Ishikawa (cell line): ENCODE data around the gene DDRGK1.

Experiments
- CEBPB ChIP-seq: IDR thresholded peaks from 2 replicates; pipeline ENCODE4 v1.6.1; 2012
- CREB1 ChIP-seq: IDR thresholded peaks from 2 replicates; pipeline ENCODE4 v1.6.1; 2012; ENCODE audit warnings: low read depth
- EGR1 ChIP-seq: IDR thresholded peaks from 2 replicates; pipeline ENCODE4 v1.6.1; 2012
- EP300 ChIP-seq: IDR thresholded peaks from 2 replicates; pipeline ENCODE4 v1.6.1; 2012; ENCODE audit warnings: borderline replicate concordance
- FOXM1 ChIP-seq: IDR thresholded peaks from 2 replicates; pipeline ENCODE4 v1.6.1; 2012; ENCODE audit warnings: low read depth, borderline replicate concordance
- MAX ChIP-seq: IDR thresholded peaks from 2 replicates; pipeline ENCODE4 v1.6.1; 2012
- NFIC ChIP-seq: IDR thresholded peaks from 2 replicates; pipeline ENCODE4 v1.6.1; 2012
- RAD21 ChIP-seq: IDR thresholded peaks from 2 replicates; pipeline ENCODE4 v1.6.1; 2012; ENCODE audit warnings: low read depth
- REST ChIP-seq: IDR thresholded peaks from 2 replicates; pipeline ENCODE4 v1.6.1; 2012; ENCODE audit warnings: low read depth, mild to moderate bottlenecking
- TAF1 ChIP-seq: IDR thresholded peaks from 2 replicates; pipeline ENCODE4 v1.6.1; 2012; ENCODE audit warnings: low read depth, mild to moderate bottlenecking
- TCF12 ChIP-seq: IDR thresholded peaks from 2 replicates; pipeline ENCODE4 v1.6.1; 2012; ENCODE audit warnings: low read depth
- TEAD4 ChIP-seq: IDR thresholded peaks from 2 replicates; pipeline ENCODE4 v1.6.1; 2012
- USF1 ChIP-seq: IDR thresholded peaks from 2 replicates; pipeline ENCODE4 v1.6.1; 2012
- YY1 ChIP-seq: IDR thresholded peaks from 2 replicates; pipeline ENCODE4 v1.6.1; 2012; ENCODE audit warnings: low read depth
- ZBTB7A ChIP-seq: IDR thresholded peaks from 2 replicates; pipeline ENCODE4 v1.6.1; 2012; ENCODE audit warnings: low read depth

DDRGK1 gene

GRCh38 chr20:3245156-3245555 is 40.7 kb upstream of the DDRGK1 start:
- TF ChIP-seq TAF1 = no peak
- TF ChIP-seq EP300 = no peak
- TF ChIP-seq CEBPB = no peak
- no peak for TF ChIP-seq EGR1
- TF ChIP-seq FOXM1 = no peak

- TF ChIP-seq MAX (no peak), ZBTB7A (no peak), TEAD4 (no peak), NFIC (no peak), RAD21 (no peak)
Measured at GRCh38 chr20:3244613-3245012, 40.1 kb upstream of the DDRGK1 start.

- no peak for TF ChIP-seq USF1
- no peak for TF ChIP-seq EGR1
- TF ChIP-seq ZBTB7A = no peak
- no peak for TF ChIP-seq EP300
- TF ChIP-seq MAX = no peak
- no peak for TF ChIP-seq CEBPB
- TF ChIP-seq YY1 = no peak
- no peak for TF ChIP-seq CREB1
- TF ChIP-seq NFIC = no peak
- TF ChIP-seq FOXM1 = no peak
- no peak for TF ChIP-seq TCF12
- TF ChIP-seq TEAD4 = no peak
- no peak for TF ChIP-seq RAD21
- TF ChIP-seq REST = no peak
- no peak for TF ChIP-seq TAF1
Measured at GRCh38 chr20:3243718-3244358, 39.4 kb upstream of the DDRGK1 start.

DNA sequence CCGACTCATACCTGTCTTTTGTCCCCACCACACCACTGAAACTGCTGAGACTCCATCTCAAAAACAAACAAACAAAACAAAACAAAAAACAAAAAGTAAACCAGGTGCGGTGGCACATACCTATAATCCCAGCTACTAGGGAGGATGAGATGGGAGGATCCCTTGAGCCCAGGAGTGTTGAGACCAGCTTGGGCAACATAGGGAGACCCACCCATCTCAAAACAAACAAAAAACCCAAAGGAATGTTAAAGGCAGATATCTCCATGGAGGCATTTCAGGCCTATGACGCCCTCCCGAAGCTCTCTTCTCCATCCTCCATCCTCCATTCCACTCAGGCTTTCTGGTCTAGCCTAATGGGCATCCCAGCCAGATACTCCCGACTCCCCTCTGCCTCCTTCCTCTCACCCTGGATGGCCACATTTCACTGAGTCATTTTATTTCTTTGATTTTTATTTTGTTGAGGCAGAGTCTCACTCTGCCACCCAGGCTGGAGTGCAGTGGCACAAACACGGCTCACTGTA is 37.8 kb upstream of the DDRGK1 start:
- TF ChIP-seq TAF1 = no peak
- no peak for TF ChIP-seq FOXM1
- TF ChIP-seq CREB1 = no peak
- no peak for TF ChIP-seq YY1
- TF ChIP-seq USF1 = no peak
- TF ChIP-seq ZBTB7A = no peak

DNA sequence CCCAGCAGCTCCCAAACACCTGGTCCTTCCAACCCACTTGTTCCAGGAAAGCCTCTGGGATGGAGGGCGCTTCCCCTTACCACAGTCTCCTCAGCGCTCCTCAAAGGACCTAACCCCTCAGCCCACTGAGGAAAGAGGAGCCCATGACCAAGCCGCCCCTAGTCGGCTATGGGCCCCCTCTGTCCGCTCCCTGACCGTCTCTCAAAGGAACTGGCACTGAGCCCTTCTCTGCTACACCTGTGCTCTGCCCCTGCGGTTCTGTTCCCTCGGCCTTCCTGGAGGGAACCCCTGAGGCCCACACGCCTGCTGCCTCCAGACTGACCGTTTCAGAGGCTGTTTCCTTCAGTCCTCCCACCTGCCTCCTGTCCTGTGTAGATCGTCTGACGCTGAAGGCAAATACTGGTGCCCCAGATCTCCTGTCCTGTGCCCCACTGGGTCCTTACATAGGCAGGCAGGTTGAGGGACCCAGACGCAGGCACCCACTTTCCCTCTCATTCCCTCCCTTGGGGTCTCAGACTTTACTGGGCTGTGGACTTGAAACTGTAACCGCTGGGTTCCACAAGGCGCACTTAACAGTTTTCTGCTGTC is 36.4 kb upstream of the DDRGK1 start:
- TF ChIP-seq CEBPB = no peak
- TF ChIP-seq RAD21 = no peak
- no peak for TF ChIP-seq USF1
- TF ChIP-seq MAX = no peak
- no peak for TF ChIP-seq EP300
- TF ChIP-seq YY1 = no peak
- TF ChIP-seq TEAD4 = no peak
- no peak for TF ChIP-seq ZBTB7A
- no peak for TF ChIP-seq NFIC
- no peak for TF ChIP-seq REST
- no peak for TF ChIP-seq CREB1
- no peak for TF ChIP-seq EGR1
- TF ChIP-seq TAF1 = no peak
- no peak for TF ChIP-seq TCF12
- TF ChIP-seq FOXM1 = no peak
